AG20443 (cell line): ENCODE results near the gene KRT71.
A peak's percentile ranks its signal among the peaks of the same experiment; 100 is the strongest.

ENCODE experiments used
- DNase-seq: peaks from one replicate; pipeline ENCODE4 v3.0.0; 2012; ENCODE audit warnings: low spot score, mixed read lengths

KRT71 gene

DNA sequence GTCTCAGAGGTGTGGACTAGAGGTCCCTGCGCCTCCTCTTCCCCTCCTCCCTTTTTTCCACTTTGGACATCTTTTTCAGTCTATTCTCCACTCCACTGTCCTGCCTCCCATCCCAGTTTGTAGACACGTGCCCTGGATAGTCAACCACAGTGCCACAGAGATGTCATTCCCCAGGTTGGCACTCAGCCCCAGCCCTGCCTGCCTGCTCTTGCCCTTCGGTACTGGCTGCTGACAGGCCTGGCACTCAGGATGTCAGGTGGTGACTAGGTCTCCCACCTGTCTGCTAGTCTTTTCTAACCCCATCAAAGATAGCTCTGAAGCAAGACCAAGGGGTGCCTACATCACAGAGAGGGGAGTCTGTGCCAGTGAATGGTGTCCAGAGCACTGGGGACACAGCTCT is 15.8 kb downstream of the KRT71 start:
- DNase-seq, result no peak

DNA sequence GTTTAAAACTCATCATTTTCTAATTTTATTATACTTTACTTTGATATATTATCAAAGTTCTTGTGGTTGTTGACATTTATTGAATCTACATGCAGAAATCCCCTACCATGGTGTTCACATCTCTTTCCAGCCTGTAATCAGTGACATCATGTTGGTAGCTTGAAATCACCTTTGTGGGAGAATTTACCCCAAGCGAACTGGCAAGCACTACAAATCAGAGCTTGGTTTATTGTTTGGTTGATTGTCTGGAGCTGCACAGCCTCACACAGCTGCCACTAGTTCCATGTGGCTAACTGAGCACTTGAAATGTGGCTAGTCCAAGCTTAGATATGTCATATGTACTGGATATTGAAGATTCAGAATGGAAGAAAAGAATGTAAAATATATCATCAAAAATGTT is 17.4 kb downstream of the KRT71 start:
- DNase-seq, result no peak

DNA sequence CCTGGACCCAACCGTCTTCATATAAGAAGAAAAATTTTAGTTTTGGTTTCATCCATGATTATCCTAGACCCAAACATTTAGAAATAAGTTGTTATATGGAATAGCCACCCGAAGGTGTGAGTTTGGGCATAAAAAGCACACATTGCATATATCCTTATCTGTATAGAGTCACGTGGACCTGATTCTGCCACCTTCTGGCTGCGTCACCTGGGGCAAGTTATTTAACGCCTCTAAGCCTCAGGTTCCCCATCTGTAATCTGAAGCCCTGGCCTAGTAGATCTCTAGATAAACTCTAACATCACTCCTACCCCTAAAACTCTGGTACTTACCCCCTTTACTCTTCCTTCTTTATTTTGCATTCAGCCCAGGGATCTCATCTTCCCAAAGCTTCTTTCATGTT is 18.5 kb downstream of the KRT71 start:
- DNase-seq, result no peak

DNA sequence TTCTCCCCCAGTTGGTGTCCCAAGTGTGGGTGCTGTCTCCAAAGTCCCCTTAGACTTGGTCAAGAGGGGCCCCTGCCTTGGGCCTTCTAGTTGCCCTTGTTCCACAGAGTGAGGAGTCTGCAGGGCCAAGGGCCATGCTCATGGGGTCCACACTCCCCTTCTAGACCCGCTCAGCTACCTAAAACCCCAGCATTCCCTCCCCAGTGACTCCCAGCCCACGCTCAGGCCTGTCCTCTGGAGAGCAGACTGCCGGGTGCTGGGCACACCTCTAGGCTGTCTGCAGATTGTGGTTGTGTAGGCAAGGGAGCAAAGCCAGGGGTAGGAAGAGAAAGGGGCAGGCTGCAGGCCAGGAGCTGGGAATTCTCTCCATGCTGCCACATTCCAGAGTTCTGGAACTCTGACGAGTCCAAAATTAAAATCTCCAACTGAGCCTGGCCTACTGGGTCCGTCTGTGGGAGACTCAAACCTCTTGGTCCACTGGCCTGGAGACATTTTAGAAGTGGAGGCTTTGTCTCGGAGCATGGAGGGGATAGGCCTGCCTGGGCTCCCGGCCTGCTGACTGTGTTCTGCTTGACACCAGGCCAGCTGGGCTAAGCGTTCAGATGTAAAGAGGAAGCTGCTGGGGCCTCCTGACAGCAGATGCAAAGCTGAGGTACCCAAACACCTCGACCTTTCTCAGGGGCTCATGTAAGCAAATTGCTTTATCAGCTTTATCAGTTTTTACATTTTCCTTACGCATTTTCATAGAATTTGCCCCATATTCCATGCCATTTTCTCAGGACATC is 19.1 kb downstream of the KRT71 start:
- DNase-seq, result no peak

DNA sequence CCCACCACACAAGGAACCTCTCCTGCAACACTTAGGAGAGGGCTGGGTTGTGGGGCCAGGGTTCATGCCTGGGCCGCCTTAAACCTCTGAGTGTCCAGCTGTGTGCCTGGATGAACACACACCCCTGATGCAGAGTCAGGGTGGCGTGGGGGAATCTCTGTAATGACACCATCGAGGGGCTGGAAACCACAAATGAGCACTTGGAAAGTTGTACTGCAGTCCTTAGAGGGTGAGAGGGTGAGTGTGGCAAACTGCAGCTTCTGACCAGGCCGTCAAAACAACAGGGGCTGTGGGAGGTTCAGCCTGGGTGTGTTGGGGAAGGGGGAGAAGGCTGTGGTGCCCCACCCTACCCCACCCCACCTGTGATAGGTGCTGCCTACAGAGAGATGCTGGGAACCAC is 20.3 kb downstream of the KRT71 start:
- DNase-seq, result no peak

DNA sequence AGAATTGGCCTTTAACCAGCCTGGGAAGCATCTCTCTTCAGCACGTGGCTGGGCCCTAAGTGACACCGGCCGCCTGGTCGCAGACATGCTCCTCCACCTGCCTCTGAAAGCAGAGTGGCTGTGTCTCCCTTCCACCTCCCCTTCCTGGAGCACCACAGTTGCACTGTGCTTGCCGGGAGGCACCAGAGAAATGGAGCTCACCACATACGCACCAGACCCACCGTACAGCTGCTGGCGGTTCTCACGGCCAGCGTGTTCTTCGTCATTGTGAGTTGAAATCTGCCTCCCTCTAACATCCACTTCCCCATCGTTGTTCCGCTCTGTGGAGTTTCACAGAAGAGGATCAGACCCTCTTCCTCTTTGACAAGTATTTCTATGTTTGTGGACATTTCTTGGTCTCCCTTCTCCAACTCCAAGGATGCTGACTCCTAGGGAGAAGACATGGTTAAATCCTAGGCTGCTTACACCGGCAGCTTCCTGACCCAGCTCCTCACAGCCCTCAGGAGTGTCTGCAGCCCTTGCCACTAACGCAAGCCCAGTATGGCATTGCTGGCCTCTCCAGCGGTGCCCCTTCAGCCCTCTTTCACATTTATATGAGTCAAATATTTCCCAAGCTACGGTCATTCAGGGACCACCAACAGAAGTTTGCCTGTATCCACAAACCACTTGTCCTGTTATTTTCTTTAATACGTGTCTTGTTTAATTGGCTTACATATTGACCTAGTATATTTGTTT is 21.2 kb downstream of the KRT71 start:
- DNase-seq, result no peak

DNA sequence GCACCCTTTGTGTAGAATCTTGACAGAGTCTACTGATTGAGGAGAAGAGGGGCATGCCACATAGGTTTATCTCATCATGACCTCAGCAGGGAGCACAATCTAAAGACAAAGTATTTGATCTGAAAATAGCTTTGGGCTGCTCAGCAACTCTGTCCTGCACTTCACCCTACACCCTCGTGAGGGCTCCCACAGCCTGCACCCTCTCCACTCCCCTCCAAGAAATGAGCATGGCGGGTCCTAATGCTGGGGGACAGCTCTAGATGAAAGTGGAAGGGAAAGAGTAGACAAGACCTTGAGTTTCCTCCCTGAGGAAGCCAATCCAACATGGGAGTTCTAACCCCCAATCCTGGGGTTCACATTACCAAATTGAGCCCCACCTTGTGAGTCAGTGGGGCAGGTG is 22.0 kb downstream of the KRT71 start:
- no peak for DNase-seq

DNA sequence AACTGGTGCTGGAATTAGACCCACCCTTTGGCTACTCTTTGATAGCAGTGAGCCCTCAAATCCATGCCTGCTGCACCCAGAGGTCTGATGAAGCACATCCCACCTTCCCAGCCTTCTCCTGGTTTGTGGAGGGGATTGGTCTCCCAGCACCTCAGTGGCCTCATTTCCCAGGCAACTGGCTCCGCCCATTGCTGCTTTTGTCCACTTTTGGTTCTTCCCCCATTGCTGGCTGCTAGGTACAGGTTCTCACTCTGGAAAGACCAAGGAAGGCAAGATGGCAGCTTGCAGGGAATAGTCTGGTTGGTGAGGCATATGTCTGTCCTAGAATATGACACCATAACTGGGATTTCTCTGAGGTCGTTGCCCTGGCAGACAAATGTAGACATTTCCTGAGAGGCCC is 22.6 kb downstream of the KRT71 start:
- no peak for DNase-seq

DNA sequence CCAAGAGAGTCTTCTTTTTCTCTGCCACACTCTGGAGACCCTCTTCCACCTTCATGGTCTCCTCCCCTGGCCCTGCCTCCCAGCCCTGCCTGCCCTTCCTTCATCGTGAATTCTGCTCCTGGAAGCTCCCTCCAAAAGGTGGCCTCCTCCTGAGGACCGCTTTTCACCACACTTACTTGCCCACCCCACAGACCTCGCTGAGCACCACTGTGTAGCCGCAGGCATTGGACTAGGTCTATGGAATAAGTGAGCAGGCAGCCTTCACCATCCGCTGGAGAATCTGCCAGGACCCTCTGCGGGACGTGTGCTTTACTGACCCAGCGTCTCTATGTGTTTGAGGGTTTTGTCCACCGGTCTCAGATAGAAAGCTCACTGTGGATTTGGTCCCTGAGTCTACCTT is 23.1 kb downstream of the KRT71 start:
- no peak for DNase-seq

DNA sequence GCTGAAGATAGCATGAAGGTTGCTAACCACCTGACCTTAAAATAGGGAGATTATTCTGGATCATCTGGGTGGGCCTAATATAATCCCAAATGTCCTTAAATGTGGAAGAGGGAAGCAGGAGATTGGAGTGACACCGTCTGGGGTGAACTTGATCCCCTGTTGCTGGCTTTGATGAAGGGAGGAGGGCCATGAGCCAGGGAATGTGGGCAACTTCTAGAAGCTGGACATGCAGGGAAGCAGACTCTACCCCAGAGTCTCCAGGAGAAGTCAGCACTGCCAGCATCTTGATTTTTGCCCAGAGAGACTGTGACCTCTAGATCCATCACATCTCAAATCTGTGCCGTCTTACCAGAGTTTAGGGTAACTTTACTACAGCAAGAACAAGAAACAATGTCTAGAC is 23.5 kb downstream of the KRT71 start:
- DNase-seq, result no peak

DNA sequence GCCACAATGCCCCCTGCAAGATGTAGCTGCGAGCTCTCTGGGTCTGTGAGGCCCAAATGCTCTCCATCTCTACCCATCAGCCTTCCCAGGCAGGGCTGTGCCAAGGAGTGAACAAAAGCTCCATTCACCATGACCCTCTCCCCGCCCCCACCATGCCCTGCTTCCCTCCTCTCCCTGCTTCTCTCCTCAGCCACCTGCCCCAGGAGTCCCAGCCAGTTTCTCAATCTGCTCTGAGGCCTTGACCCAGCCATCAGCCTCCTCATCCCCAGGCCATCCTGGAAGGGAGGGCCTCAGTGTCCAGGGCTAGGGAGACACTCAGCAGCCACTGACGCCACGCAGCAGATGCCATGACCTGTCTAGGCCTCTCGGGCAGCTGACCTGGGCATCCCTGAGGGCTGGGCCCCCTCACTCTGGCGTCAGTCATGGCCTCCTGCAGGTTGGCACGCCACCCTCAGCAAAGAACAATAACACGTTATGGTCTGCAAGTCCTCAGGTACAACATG is 24.3 kb downstream of the KRT71 start:
- DNase-seq, result no peak

DNA sequence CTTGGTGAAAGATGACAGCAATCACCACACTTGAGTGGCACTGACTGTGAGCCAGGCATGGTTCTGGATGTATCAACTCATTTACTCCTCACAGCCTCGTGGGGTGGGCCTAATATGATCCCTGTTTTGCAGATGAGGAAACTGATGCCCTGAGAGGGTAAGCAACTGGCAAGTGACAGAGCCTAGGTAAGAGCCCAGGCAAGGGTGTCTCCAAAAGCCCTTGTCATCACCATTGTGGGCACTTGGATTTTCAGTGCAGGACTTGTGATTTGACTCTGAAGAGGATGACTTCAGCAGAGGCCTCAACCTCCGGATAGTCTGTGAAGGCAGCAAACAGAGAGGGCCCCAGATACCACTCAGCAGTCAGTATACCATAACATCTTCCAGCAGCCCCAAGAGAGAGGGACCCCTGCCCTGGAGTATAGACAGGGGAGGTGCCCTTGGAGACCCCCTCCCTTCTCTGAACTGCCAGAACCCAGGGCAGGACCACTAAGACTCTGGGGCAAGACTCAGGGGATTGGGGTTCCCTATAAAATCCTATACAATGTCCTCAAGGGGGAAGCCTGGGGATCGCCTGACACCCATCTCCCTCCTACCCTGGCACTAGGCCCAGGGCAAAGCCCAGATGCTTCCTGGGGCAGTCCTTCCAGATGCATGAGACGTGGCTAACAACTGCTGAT is 25.7 kb downstream of the KRT71 start:
- no peak for DNase-seq

DNA sequence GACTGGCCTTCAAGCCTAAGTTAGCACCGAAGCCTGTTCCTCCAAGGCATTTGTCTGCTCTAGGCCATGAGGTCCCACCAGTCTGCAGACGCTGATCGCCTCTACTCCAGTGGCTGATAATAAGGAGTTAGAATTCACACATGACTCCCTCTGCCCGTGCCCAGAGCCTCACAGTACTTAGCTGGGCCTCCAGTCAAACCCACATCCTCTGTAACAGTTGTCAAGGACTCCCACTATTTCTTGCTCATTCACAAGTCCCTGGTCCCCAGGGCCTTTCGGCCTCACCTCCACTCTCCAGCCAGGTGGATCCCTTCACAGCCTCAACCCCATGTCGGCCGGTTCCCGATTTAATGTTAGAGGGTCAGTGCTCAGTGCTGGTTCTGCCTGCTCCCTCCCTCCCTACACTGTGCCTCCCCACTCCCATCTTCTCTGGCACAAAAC is 26.4 kb downstream of the KRT71 start:
- no peak for DNase-seq

DNA sequence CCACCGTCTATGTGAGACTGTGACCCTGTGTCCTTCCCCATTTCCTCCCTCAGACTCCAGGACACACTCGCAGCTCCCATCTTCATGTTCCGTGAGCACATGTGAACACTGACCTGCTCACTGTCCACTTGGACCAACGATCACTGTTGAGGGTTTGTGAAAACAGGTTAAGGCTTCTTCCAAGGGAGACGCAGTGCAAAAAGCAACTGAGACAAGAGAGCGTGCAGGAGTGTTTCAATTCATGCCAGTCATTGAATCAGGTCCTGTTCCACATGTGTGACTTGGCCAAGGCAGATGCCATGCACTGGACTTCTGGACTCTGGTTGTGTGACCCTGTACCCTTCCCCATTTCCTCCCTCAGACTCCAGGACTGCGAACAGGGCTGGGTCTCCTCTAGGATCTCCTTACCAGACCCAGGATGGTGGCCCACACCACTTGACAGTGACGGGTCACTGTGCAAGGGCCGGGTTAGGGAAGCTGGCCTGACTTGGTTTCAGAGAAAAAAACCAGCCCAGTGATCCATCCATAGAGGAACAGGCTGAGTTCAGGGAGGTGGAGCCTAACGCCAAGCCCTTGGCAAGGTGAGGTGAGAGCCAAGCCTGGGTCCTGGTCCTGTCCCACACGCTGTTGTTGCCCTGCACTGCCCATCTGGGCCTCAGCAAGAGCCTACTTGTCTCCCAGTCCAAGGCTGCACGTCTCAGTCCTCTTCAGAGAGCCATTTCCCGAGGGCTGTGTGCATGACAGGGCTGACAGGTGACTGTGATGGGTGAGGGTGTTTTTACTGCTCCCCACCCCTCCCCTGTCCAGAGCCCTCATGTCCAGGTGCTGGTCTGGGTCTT is 27.1 kb downstream of the KRT71 start:
- no peak for DNase-seq

DNA sequence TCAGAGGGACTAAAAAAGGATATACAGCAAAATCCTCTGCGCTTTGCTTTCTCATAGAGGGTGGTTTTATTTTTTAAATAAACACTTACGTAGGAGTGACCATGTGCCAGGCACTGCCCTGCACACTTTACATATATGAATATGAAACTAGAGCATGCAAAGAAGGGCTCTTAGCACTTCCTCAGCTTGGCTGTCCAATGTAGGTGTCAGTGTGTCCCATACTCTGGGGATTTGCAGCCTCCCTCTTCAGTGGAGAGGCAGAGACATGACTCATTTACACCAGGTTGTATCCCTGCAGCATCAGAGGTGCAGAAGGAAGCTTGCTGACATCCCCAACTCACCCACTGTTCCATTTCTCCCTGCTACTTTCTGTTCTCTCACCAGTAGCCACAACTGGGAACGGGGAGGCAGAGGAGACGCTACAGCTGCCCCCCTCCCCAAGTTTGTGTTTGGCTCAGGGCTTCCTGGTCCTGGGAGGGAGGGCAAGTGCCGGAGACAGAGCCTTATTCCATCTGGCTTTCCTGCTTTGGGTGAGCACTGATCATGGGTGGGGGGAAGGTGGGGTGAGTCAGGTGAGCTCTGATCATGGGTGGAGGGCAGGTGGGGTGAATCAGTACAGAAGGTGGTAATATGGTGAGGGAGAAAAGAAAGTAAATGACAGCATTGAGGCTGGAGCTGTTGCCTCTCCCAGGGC is 27.9 kb downstream of the KRT71 start:
- no peak for DNase-seq

DNA sequence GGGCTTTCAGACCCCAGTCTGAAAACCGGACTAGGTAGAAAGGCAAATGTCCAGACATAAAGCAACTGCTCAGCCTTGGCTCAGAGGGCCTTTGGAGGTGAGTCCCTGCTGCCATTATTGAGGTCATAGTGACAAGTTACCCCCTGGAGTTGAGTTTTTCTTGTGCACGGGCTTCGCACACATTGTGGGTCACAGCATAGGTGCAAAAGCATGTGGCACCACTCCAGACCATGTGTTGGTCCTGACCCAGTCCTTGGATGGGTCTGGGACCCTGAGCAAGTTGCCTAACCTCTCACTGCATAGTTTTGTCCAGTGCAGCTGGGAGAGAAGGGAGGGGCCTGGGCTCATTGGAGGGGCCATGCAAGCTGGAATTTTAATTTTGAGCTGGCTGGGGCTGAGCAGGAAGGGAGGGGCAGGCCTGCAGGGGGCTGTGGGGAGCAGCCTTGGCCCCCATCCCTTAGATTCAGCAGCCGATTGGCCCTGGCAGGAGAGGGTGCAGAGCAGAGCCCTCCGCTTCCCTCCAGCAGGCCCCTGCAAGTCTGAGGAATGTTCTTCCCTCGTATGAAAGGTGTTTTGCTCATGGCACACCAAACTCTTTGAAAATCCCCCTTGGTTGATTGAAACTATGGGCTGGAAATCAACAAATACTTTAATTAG is 28.6 kb downstream of the KRT71 start:
- DNase-seq, result no peak

DNA sequence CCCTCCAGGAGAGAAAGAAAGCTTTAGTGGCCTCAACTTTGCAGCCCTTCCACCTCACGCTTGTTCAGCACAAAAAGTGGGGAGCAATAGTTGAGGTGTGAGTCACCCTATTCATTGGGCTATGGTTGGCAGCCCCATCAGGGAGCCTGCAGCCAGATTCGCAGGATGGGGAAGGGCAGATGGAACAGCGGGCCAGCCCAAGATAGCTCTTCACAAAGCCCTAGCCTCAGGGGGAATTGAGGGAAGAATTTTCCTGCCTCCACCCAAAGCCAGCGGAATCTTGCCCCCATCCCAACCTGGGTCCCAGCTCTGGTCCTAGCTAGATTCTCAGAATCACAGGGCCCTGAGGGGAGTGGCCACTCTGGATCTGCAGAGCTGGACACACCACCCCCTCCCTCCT is 29.1 kb downstream of the KRT71 start:
- no peak for DNase-seq

DNA sequence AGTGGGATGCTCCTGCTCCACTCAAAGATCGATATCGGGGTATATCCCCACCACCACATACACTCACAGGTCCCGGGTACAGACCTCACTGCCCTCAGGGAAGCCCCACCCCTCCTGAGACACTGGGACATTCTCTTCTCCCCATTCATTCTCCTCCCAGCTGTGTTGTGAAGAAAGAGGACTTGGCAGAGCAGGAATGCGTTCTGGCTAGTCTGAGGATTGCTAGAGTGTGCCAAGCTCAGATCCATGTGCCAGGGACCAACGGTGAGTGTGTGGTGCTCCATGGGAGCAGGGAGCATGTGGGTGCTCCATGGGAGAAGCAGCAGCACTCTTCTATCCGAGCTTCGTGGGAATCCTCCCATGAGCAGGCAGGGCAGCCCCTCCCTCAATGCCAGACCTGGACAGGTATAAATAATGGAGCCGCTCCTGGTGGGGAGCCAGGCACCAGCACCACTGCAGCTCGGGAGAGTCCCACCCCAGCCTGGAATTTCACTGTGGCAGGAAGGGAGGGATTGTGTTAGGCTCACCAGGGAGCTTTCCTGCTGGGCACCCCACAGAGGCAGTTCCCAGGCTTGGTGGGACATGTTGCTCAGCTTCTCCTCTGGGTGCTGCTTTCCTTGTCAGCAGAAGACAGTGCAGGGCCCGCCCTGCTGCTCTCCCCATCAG is 30.5 kb downstream of the KRT71 start:
- DNase-seq, result peak; percentile 52

DNA sequence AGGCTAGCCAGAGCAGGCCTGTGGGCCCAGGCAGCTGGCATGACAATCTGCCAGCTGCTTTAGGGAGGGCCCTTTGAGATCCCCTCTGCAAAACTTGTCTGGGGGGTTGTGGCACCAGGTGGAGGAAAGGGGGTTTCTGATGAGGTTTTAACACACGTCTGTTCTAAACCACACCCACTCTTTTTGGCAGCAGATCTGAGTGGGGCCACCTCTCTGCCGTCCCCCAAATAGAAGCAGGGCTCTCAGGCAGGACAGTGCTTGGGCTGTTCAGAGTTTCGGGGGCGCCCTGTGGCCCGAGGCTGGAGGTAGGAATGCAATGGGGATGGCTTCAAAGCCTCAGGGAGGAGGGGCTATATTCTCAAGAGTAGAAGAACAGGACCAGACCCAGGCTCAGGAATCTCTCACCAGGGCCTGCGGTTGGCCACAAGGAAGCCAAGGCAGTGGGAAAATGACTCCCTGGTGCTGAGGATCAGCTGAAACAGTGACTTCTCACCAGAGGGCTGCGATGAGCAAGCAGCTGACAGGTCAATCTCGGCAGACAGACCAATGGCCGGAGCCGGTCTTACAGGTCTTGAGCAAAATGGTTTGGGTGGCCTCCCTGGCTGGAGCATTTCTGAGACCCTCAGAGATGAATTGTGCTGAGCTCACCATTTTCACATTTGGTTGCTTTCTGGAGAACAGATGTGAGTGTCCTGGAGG is 31.2 kb downstream of the KRT71 start:
- DNase-seq, result peak; percentile 74

DNA sequence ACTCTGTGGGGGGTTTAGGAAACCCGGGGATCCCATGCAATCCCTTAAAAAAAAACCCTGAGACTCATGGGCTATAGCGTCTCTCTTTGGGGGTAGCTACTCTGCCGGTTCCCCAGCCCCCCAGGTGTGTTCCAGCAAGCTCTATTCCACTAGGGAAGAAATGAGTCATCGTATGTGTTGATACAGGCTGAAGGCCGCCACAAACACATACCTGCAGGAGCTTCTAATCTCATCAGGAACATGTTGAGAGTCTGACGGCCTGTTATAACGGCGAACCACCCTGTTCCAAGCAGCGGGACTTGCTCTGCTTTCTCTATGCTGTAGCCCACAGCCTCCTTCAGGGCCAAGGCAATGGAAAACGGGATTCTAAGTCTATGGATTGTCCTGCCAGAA is 31.8 kb downstream of the KRT71 start:
- DNase-seq, result peak; percentile 3
